Right atrium auricular region (tissue), 2 donors: ENCODE measurements around the gene OR2V2. TPM values are rescaled to one million over a fixed set of nuclear protein-coding genes. Genes with fewer than 3 reads are reported as not detected.
"Not testable (repeated sequence)": the region's sequence is repeated elsewhere in the genome, so short reads cannot be mapped to it uniquely, and the experiment has no call there.

ENCODE experiments used
- DNase-seq: peaks from one replicate; pipeline ENCODE4 v3.0.0-alpha.2; 2019; ENCODE audit warnings: low spot score
- H3K27ac ChIP-seq, 2 donors: fragments of 200-600 bp; sonication (generic); 1 replicate in 1 of 2; 2 replicates in 1 of 2; pipeline ENCODE4 v1.5.1; 2016 to 2019
- H3K27me3 ChIP-seq, 2 donors: fragments of 200-600 bp; sonication (generic); one replicate each; pipeline versions ENCODE4 v1.5.1 to v1.6.0; 2017 to 2019
- H3K36me3 ChIP-seq: fragments of 200-600 bp; sonication (generic); one replicate; pipeline ENCODE4 v1.5.1; 2016
- H3K4me1 ChIP-seq, 2 donors: fragments of 200-600 bp; sonication (generic); one replicate each; pipeline versions ENCODE4 v1.5.1 to v1.6.0; 2017 to 2019
- H3K4me3 ChIP-seq, 2 donors: fragments of 200-600 bp; sonication (generic); 1 replicate in 1 of 2; 2 replicates in 1 of 2; pipeline ENCODE4 v1.5.1; 2017 to 2019; ENCODE audit warnings: mild to moderate bottlenecking in 1 of 2, moderate library complexity in 1 of 2
- H3K9me3 ChIP-seq, 2 donors: fragments of 200-600 bp; sonication (generic); one replicate each; pipeline ENCODE4 v1.5.1; 2019
- CTCF ChIP-seq, 2 donors: fragments of 200-600 bp; sonication (generic); IDR thresholded peaks; one replicate each; pipeline ENCODE4 v1.5.1; 2019; ENCODE audit warnings: antibody characterized with exemption in 2 of 2
- total RNA-seq, 2 donors: library from RNA; depleted of rRNA; stranded (reverse); fragments of >200 nt; gene quantifications; one replicate each; pipeline ENCODE4 v1.1.0, GENCODE V29; 2016

The OR2V2 gene
- total RNA-seq, 2 donors from 2014 or later = not detected

GRCh38 chr5:181166812-181167733 lies 19.7 kb downstream of the OR2V2 start:
- Histone ChIP-seq H3K9me3 (no peaks in the 10 kb centered on the region), H3K4me3 (no peak overlapping the region), H3K27ac (no peak overlapping the region), H3K27me3 (peaks cover 7 to 21% of the 10 kb centered on the region in 2 donors), H3K4me1 (peaks cover 0 to 7% of the 10 kb centered on the region in 2 donors), H3K36me3 (no peaks in the 10 kb centered on the region)
- no peak for TF ChIP-seq CTCF (IDR thresholded peaks at IDR 0.05)
- DNase-seq = no peak

- H3K27me3 ChIP-seq = peaks cover 12 to 24% of the 10 kb centered on the region in 2 donors
- no peaks in the 10 kb centered on the region for H3K36me3 ChIP-seq
- TF ChIP-seq CTCF (IDR thresholded peaks at IDR 0.05) = peak in 1 of 2 donors; percentile 16
- H3K27ac ChIP-seq = no peak overlapping the region
- H3K9me3 ChIP-seq = no peaks in the 10 kb centered on the region
- DNase-seq = no peak
- peaks cover 0 to 8% of the 10 kb centered on the region in 2 donors for H3K4me1 ChIP-seq
- H3K4me3 ChIP-seq = no peak overlapping the region
These were observed 20.6 kb downstream of the OR2V2 start for GRCh38 chr5:181167814-181168488.

GRCh38 chr5:181168595-181169118 lies 21.3 kb downstream of the OR2V2 start:
- Histone ChIP-seq H3K27me3 (peaks cover 18 to 30% of the 10 kb centered on the region in 2 donors), H3K4me1 (peaks cover 0 to 15% of the 10 kb centered on the region in 2 donors), H3K36me3 (no peaks in the 10 kb centered on the region), H3K27ac (no peak overlapping the region), H3K4me3 (no peak overlapping the region), H3K9me3 (no peaks in the 10 kb centered on the region)
- no peak for DNase-seq
- no peak for TF ChIP-seq CTCF (IDR thresholded peaks at IDR 0.05)

- Histone ChIP-seq H3K4me1 (peaks cover 0 to 20% of the 10 kb centered on the region in 2 donors), H3K27me3 (peaks cover 24 to 39% of the 10 kb centered on the region in 2 donors)
- not testable (repeated sequence) for H3K9me3 ChIP-seq, H3K4me3 ChIP-seq, H3K36me3 ChIP-seq, H3K27ac ChIP-seq, DNase-seq
These were observed 22.3 kb downstream of the OR2V2 start for GRCh38 chr5:181169459-181170236.

- Histone ChIP-seq H3K27me3 (peaks cover 24 to 40% of the 10 kb centered on the region in 2 donors), H3K36me3 (no peaks in the 10 kb centered on the region), H3K9me3 (no peaks in the 10 kb centered on the region), H3K4me3 (no peak overlapping the region), H3K27ac (no peak overlapping the region), H3K4me1 (peaks cover 0 to 20% of the 10 kb centered on the region in 2 donors)
- no peak for TF ChIP-seq CTCF (IDR thresholded peaks at IDR 0.05)
- no peak for DNase-seq
These were observed 22.9 kb downstream of the OR2V2 start for GRCh38 chr5:181170237-181170825.
